Activated gamma-delta T cell (primary cell): ENCODE measurements around the gene ZNF217.
A peak's percentile ranks its signal among the peaks of the same experiment; 100 is the strongest.
"Not testable (repeated sequence)": the region's sequence is repeated elsewhere in the genome, so short reads cannot be mapped to it uniquely, and the experiment has no call there.

ENCODE experiments used
- DNase-seq: peaks from one replicate; lab custom pipeline; 2025; lab: John Stamatoyannopoulos, UW
- total RNA-seq, 2 donors: gene quantifications; one replicate each; lab custom pipeline; 2026; lab: John Stamatoyannopoulos, UW

Gene ZNF217
- total RNA-seq: 172 to 174 reads per million in 2 donors

DNA sequence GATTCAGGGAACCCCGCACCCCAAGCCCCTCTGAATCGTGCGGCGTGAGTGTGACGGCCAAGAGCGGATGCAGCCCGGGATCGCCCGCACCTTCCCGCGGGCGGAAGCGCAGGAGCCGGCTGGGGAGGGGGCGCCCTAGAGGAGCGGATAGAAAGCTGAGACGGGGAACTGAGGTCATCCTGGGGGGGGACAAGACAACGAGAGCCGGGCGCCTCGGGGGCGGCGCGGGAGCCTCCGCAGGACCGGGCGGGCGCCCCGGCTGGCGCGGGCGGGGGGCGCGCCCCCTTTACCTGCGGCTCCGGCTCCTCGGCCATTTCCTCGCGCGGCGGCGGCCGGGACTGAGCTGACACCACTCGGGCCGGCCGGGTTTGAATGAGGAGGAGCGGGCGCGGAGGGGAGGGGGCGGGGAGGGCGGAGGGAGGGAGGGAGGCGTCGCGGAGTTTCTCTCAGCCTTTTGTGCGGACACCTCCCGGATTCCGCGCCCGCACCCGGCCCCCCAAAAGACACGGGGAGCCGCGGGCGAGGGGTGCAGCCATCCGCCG lies at the start of gene ZNF217:
TSS of gene ZNF217 (minus strand) at position 374 of the 542 bp plus-strand sequence. CDS start 11,013 bp downstream, outside the sequence.
- peak; percentile 60 for DNase-seq

- DNase-seq: no peak
Observed at GRCh38 chr20:53643031-53643832, 49.6 kb upstream of the ZNF217 start.

DNA sequence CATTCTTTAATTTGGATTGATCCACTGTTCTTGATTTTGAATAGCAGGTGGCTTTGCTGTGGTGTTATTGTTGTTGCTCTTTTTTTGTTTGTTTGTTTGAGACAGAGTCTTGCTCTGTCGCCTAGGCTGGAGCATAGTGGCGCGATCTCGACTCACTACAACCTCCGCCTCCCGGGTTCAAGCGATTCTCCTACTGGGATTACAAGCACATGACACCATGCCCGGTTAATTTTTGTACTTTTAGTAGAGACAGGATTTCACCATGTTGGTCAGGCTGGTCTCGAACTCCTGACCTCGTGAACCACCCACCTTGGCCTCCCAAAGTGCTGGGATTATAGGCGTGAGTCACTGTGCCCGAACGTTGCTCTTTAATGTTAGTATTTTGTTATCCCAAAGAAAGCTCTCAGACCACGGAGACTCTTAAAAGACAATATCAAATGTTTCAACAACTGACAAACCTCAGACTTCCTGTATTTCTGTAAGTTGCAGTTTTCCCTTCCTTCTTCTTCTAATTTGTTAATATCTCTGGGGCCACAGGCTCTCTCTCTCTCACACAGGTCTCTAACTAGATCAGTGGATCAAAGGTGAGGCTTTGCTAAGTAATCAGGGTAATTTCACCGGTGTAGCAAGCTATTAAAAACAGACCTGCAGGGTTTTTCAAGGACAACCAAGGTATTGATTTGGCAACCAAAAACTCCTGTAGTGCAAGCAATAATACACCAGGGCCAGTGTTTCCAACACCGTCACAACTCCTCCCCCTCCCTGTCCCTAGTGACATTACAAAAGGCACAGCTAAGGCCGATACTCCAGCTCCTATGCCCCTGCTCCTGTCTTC lies 48.8 kb upstream of the ZNF217 start:
- no peak for DNase-seq

GRCh38 chr20:53639647-53640440 lies 46.2 kb upstream of the ZNF217 start:
- no peak for DNase-seq

DNA sequence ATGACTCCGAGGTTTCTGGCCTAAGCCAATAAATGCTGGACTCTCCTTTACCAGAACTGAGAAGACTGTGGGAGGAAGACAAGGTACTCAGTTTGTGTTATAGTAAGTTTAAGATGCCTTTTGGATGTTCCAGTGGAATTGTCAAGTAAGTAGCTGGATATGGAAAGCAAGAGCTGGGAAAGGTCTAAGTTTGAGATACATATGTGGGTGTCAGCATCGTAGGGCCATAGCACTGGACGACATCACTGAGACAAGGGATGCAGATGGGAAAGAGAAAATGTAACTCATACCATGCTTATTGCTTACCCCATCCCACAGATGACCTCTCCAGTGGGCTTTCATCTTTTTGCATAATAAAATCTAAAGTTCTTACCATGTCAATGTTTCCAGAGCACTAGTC lies 45.5 kb upstream of the ZNF217 start:
- no peak for DNase-seq

DNA sequence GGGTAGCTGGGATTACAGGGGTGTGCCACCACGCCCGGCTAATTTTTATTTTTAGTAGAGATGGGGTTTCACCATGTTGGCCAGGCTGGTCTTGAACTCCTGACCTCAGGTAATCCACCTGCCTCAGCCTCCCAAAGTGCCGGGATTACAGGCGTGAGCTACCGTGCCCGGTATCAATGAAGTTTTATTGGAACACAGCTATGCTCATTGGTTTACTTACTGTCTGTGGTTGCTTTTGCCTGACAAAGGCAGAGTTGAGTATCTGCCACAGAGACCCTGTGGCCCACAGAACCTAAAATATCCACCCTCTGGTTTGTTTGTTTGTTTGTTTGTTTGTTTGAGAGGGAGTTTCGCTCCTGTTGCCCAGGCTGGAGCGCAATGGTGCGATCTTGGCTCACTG lies 43.7 kb upstream of the ZNF217 start:
- DNase-seq: not testable (repeated sequence)

DNA sequence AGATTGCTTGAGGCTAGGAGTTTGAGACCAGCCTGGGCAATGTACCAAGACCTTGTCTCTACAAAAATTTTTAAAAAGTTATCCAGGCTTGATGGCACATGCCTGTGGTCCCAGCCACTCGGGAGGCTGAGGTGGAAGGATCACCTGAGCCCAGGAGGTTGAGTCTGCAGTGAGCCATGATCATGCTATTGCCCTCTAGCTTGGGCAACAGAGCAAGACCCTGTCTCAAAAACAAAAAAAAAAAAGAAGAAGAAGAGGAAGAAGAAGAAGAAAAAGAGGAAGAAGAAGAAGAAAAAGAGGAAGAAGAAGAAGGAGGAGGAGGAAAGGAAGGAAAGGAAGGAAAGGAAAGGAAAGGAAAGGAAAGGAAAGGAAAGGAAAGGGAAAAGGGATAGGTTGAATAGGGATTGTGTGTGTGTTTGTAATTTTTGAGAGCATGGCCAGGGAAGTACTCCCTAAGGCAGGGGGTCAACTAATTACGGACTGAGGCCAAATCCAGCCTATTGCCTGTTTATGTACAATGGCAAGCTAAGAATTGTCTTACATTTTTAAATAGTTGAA lies 43.0 kb upstream of the ZNF217 start:
- DNase-seq: no peak

DNA sequence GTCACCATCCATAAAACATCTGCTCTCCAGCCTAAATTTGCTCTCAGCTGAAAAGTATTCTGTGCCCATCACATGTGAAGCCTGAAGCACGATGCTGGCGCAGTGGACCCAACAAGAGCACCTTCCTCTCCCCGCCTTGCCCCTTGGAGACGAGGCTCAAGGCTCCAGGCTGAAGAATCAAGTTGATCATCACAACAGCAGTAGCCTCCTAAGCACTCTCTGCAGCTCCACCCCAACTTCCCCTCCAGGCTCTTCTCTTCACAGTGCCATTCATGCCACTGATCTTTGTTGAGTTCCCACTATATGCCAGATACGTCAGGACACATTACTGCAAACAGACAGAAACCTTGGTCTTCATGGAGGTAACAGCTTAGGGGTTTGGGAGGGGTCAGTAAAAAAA lies 41.6 kb upstream of the ZNF217 start:
- DNase-seq: no peak

DNA sequence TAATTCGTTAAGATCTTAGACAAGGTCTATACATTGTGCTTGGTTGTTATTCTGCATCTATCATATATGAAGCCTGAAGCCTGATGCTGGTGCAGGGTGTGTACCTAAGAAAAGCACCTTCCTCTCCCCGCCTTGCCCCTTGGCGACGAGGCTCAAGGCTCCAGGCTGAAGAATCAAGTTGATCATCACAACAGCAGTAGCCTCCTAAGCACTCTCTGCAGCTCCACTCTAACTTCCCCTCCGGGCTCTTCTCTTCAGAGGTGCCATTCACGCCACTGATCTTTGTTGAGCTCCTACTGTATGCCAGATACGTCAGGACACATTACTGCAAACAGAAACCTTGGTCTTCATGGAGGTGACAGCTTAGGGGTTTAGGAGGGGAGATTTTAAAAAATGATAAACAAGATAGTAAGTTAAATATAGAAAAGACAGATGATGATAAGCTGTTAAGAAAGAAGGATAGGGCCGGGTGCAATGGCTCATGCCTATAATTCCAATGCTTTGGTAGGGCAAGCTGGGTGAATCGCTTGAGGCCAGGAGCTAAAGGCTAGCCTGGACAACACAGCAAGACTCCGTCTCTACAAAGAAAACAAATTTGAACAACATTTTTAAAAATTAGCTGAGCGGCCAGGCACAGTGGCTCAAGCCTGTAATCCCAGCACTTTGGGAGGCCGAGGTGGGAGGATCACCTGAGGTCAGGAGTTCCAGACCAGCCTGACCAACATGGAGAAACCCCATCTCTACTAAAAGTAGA lies 38.4 kb upstream of the ZNF217 start:
- no peak for DNase-seq

GRCh38 chr20:53629436-53629835 lies 35.8 kb upstream of the ZNF217 start:
- no peak for DNase-seq

DNA sequence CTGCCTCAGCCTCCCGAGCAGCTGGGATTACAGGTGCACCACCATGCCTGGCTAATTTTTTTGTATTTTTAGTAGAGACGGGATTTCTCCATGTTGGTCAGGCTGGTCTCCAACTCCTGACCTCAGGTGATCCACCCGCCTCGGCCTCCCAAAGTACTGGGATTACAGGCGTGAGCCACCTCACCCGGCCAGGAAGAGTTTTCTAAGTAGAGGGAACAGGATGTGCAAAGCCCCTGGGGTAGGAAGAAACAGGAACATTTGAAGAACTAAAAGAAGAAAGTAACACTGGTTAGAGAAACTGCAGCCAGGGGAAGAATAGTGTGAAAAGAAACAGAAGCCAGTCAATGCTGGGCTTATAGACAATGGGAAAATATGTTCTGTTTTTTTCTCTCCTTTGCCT lies 35.1 kb upstream of the ZNF217 start:
- not testable (repeated sequence) for DNase-seq

GRCh38 chr20:53628076-53628475 lies 34.4 kb upstream of the ZNF217 start:
- no peak for DNase-seq

DNA sequence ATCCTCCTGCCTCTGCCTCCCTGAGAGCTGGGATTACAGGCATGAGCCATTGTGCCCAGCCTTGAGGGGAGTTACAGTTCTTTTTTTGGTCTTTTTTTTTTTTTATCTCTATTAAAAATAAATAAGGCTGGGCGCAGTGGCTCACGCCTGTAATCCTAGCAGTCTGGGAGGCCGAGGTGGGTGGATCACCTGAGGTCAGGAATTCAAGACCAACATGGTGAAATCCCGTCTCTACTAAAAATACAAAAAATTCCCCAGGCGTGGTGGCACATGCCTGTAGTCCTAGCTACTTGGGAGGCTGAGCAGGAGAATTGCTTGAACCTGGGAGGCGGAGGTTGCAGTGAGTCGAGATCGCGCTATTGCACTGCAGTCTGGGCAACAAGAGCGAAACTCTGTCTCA lies 33.4 kb upstream of the ZNF217 start:
- DNase-seq: not testable (repeated sequence)

DNA sequence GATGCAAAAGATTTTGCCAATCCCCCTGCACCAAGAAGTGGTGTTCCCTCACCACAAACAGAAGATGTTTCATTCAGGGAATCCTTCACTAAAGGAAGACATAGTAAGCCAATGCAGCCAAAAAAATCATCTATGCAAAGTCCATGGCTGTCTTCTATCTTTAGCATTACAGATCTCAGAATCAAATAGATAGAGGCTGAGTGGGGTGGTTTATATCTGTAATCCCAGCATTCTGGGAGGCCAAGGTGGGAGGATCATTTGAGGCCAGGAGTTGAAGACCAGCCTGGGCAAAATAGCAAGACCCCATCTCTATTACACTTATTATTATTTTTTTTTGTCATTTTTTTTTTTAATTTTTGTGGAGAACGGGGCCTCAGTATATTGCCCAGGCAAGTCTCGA lies 32.9 kb upstream of the ZNF217 start:
- no peak for DNase-seq

- no peak for DNase-seq
Observed at GRCh38 chr20:53625311-53626129, 31.9 kb upstream of the ZNF217 start.

DNA sequence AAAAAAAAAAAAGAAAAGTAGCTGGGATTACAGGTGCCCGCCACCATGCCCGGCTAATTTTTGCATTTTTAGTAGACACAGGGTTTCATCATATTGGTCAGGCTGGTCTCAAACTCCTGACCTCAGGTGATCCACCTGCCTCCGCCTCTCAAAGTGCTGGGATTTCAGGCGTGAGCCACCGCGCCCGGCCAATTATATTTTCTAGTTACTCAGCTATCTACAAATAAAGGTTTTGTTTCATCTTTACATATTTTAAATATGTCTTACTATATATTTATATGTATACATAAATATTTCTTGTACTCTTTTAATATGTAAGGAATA lies 31.2 kb upstream of the ZNF217 start:
- DNase-seq: not testable (repeated sequence)

GRCh38 chr20:53623454-53624211 lies 30.0 kb upstream of the ZNF217 start:
- no peak for DNase-seq

- DNase-seq: no peak
Observed at GRCh38 chr20:53623134-53623453, 29.5 kb upstream of the ZNF217 start.
